Germinal center (tissue), 1 donor: ENCODE data around the gene TUT4.

Experiments
- DNase-seq: peaks from one replicate; pipeline ENCODE4 v3.0.0; 2012; ENCODE audit warnings: mixed read lengths, low spot score

Gene TUT4

GRCh38 chr1:52460694-52461093 lies 92.2 kb downstream of the TUT4 start:
- no peak for DNase-seq

- DNase-seq, result no peak
Measured at GRCh38 chr1:52455686-52456085, 97.2 kb downstream of the TUT4 start.

- no peak for DNase-seq
Measured at GRCh38 chr1:52454779-52455178, 98.1 kb downstream of the TUT4 start.

GRCh38 chr1:52454127-52454526 lies 98.8 kb downstream of the TUT4 start:
- no peak for DNase-seq

- no peak for DNase-seq
Measured at GRCh38 chr1:52444463-52444862, 108.4 kb downstream of the TUT4 start.

GRCh38 chr1:52439976-52440375 lies 112.9 kb downstream of the TUT4 start:
- no peak for DNase-seq

- DNase-seq, result no peak
Measured at GRCh38 chr1:52436817-52437216, 116.1 kb downstream of the TUT4 start.

GRCh38 chr1:52435650-52436049 lies 117.2 kb downstream of the TUT4 start:
- DNase-seq, result no peak

- DNase-seq, result no peak
Measured at GRCh38 chr1:52435211-52435610, 117.7 kb downstream of the TUT4 start.

GRCh38 chr1:52432807-52433206 lies 120.1 kb downstream of the TUT4 start:
- DNase-seq, result no peak

GRCh38 chr1:52427152-52427551 lies 125.7 kb downstream of the TUT4 start:
- no peak for DNase-seq

- DNase-seq, result no peak
Measured at GRCh38 chr1:52426371-52426770, 126.5 kb downstream of the TUT4 start.

- no peak for DNase-seq
Measured at GRCh38 chr1:52424813-52425212, 128.1 kb downstream of the TUT4 start.

GRCh38 chr1:52424231-52424636 lies 128.7 kb downstream of the TUT4 start:
- peak; percentile 11 for DNase-seq

GRCh38 chr1:52423771-52424170 lies 129.1 kb downstream of the TUT4 start:
- peak; percentile 8 for DNase-seq

GRCh38 chr1:52423055-52423454 lies 129.8 kb downstream of the TUT4 start:
- no peak for DNase-seq

- no peak for DNase-seq
Measured at GRCh38 chr1:52420713-52421112, 132.2 kb downstream of the TUT4 start.

- DNase-seq, result no peak
Measured at GRCh38 chr1:52416811-52417210, 136.1 kb downstream of the TUT4 start.

GRCh38 chr1:52414942-52415341 lies 137.9 kb downstream of the TUT4 start:
- DNase-seq, result no peak

- no peak for DNase-seq
Measured at GRCh38 chr1:52413410-52413989, 139.4 kb downstream of the TUT4 start.

- no peak for DNase-seq
Measured at GRCh38 chr1:52404975-52405338, 147.9 kb downstream of the TUT4 start.

- DNase-seq, result peak; percentile 99
Measured at GRCh38 chr1:52404116-52404974, 148.5 kb downstream of the TUT4 start, which contains the start of the genes ORC1 and PRPF38A. Gene ORC1, minus strand, starts transcription at chr1:52404423. Its CDS starts 2,200 bp downstream, at chr1:52402223. Gene PRPF38A, plus strand, starts transcription at chr1:52404602. Its CDS starts 148 bp downstream, at chr1:52404750.

- peak; percentile 54 for DNase-seq
Measured at GRCh38 chr1:52403566-52404115, 149.3 kb downstream of the TUT4 start.
